Erythroblast (primary cell): ENCODE data around the gene RICTOR.
"Not testable (repeated sequence)": the region's sequence is repeated elsewhere in the genome, so short reads cannot be mapped to it uniquely, and the experiment has no call there.

ENCODE experiments used
- GATA1 ChIP-seq: IDR thresholded peaks from 2 replicates; pipeline ENCODE4 v1.6.1; 2011; ENCODE audit warnings: low read depth, mild to moderate bottlenecking, control low read depth, low read length, moderate library complexity
- POLR2A ChIP-seq: IDR thresholded peaks from 2 replicates; pipeline ENCODE4 v1.6.1; 2011; ENCODE audit warnings: mild to moderate bottlenecking, low read length

GRCh38 chr5:39034493-39034892 is 39.7 kb downstream of the RICTOR start:
- not testable (repeated sequence) for TF ChIP-seq POLR2A, GATA1
